NCI-H146 treated with DMSO at 0.1 percent for 48 hours (cell line): Measurements from ENCODE around the gene GALNT17.

Experiments used
- DNase-seq: peaks from one replicate; lab custom pipeline; 2025; ENCODE audit not compliant: unreplicated experiment; lab: John Stamatoyannopoulos, UW

Gene GALNT17

GRCh38 chr7:71488308-71488707, 356.4 kb downstream of the GALNT17 start:
- DNase-seq = no peak

GRCh38 chr7:71491336-71491735, 359.4 kb downstream of the GALNT17 start:
- no peak for DNase-seq

DNA sequence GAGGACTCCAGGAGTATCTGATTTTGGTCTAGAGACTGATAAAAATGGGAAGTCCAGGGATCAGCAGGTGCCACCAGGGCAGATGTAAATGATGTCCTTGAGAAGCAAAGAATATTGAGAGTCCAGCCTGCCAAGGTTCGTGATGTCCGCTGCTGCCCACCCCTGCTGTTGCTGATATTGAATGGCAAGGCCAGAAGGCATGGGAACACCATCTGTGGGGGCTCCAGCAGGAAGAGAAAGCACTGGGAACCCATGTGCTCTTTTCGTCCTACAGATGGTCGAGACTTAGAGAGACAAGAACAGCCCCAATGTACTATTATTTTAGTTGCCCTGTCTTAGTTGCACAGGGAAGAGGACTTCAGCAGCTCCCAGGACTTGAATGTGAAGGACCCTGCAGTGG, 363.9 kb downstream of the GALNT17 start:
- no peak for DNase-seq

GRCh38 chr7:71497256-71497946, 365.5 kb downstream of the GALNT17 start:
- DNase-seq = no peak

DNA sequence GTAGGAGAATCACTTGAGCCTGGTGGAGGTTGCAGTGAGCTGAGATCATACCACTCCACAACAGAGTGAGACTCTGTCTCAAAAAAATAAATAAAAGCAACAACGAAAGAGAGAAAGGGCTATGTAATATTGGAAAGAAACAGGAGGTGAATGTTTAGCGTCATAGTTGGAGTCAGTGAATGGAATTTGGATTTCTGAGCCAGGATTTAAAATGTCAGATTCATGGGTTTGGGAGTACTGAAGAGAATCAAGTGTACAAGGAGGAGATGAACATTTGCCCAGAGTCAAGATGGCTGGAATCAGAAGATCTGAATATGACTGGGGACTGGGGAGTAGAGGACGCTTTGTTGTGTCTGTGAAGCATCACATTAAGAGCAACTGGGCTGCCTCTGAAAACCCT, 366.4 kb downstream of the GALNT17 start:
- no peak for DNase-seq

GRCh38 chr7:71504697-71505441, 372.9 kb downstream of the GALNT17 start:
- no peak for DNase-seq

GRCh38 chr7:71506822-71507221, 374.9 kb downstream of the GALNT17 start:
- no peak for DNase-seq

DNA sequence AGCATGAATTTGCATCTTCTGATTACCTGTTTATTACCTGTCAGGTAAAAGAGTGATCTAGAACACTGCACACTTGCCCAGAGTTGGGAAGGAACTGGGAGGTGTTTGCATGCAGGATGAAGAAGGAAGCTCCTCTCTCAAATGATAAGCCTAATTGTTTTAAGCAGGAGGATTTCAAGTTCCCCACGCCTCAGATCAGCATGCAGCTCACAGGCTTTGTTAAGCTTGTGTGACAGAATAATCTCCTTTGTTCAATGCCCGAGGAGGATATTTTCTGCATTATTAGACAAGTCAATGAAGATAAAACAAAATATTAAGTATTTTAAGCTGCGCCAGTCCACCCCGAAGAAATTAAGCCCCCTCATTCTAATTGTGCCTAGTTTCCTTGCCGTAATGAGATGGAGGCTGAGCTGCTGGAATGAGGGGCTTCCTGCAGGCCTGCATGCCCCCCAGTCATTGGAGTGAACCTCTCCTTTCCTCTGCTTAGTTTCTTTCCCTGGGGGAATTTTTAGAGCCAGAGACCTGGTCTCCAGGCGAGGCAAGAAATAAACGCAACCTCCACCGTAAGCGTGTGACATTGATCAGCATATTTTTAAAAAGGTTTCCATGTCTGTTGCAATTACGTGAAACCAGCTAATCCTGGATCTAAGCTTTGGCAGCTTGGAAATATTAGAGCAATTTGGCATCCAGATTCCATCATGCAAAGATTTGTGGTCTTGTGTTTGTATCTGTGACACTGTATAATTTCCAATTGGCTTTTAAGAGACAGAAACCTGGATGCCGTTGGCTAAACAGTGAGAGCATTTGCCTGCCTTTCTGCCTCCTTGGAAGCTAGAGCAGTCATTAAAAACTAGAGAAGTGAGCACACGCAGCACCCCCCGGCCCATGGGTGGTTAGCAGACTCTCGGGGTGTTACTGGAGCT, 376.0 kb downstream of the GALNT17 start:
- DNase-seq = no peak

GRCh38 chr7:71509381-71509780, 377.4 kb downstream of the GALNT17 start:
- no peak for DNase-seq

- no peak for DNase-seq
Observed at GRCh38 chr7:71511361-71511807, 379.4 kb downstream of the GALNT17 start.

DNA sequence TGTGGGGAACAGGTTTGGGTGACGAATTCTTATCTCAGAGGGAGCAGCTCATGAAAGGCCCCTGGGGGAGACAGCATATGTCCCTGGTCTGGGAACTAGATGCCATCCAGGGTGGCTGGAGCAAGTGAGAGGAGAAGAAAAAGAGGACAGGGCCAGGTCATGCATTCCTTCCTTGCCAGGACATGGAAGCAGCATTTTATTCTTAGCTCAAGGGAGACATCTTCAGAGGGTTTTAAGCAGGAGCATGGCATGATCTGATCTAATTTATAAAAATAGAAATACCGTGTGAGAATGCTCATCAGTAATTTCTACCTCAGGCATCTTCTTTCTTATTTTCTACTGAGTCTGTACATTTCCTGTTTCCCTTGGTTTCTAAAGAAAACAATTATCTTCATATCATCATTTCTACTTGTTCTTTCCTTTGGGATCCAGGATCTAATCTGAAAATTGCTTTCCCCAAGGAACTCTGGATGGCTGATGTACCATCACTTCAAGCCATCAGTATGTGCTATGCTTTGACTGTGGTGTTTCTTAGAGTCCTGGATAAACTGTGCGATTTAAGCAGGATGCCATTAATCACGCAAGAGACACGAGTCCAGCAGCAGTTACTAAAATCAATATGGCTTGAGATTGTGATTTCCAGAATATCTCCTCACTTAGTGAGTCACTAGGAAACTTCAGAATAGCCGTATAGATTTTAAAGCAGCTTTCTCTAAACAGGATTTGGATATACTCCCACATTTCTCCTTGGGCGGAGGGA, 386.2 kb downstream of the GALNT17 start:
- DNase-seq = no peak

DNA sequence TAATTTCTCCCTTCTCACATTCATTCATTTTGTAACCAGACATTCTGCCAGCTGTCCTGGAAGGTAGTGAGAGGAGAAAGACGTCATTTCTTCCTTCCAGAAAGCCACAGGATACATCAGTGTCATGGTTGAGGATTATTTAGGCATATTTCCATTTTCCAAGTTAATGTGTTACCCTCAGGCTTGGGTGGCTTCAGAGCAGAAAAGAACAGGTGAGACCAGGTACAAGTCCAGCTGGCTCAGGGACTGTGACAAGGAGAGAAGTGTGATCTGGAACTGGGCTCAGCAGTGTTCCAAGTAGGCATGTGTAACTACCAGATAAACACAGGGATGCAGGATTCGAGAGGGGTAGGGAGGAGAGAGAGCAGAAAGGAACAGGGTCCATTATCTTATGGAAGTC, 386.9 kb downstream of the GALNT17 start:
- no peak for DNase-seq

- no peak for DNase-seq
Observed at GRCh38 chr7:71521506-71521905, 389.6 kb downstream of the GALNT17 start.

GRCh38 chr7:71526106-71526505, 394.2 kb downstream of the GALNT17 start:
- no peak for DNase-seq

GRCh38 chr7:71527213-71527612, 395.3 kb downstream of the GALNT17 start:
- no peak for DNase-seq

DNA sequence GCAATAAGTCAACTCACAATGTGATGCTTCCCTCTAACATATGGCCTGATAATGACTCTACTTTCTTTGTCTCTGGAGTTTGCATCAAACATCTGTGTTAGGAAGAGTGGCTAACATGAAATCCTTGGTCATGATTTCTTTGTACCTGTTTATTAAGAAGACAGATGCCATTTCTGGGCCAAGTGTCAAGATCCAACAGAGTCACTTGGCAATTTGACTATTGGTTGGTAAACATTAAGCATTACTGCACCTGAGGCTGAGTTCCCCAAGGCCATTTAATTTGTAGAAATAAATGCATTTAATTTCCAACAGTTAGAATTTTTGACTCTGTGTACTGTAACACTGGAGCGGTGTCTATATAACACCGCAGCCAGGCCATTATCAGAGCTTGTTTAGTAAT, 403.7 kb downstream of the GALNT17 start:
- DNase-seq = no peak

GRCh38 chr7:71538210-71538609, 406.3 kb downstream of the GALNT17 start:
- DNase-seq = no peak

GRCh38 chr7:71539615-71540014, 407.7 kb downstream of the GALNT17 start:
- DNase-seq = no peak

DNA sequence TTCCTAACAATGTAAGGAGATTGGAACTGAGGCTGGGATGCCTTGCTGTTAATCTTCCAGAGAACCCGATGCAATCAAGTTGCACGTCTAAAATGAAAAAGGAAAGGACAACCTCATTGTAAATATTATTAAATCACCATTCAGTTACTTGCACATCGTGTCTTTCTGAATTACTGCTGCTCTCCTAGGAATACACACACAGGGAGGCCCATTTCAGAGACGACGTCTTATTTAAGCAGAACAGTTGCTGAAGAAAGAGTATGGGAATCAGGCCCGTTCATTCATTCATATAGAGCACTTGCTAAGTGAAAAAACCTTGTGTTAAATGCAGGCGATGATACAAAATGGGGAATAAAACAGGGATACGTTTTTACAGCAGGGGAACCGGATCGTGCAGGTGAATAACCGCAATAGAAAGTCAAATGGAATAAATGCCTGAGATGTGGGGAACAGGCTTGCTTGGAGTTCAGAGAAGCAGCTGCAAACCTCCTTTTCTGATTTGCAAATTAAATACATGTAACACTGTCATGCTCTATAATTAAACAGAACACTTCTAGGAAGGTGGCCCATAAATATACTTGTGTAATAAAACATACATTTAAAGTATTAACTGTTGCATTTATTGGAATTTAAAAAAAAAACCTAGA, 409.9 kb downstream of the GALNT17 start:
- no peak for DNase-seq

DNA sequence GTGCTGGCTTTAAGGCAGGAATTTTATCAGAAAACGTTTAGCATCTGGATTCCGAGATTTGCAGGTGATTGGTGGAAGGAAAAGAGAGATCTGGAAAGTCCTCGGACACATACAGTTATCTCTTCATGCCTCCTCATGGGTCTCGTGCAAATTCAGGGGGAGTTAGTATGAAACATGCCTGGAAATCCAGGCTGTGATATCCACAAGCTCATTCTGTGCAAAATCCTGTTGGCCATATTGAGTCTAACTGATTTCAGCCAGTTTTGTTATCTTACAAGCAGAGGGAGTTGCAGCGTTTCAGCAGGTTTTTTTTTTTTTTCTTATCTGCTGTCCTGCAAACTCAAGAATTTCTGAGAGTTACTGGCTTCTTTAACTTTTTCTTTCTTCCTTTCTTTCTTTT, 411.5 kb downstream of the GALNT17 start:
- DNase-seq = no peak
